GM20000 (cell line): Measurements from ENCODE around the gene IRAK2.

Experiments used
- DNase-seq: peaks from one replicate; pipeline ENCODE4 v3.0.0; 2012; ENCODE audit warnings: low spot score
- CTCF ChIP-seq: IDR thresholded peaks from 2 replicates; pipeline ENCODE4 v1.5.1; 2012; ENCODE audit warnings: mild to moderate bottlenecking, control low read depth; ENCODE audit errors: extremely low read depth, missing control alignments

The IRAK2 gene

GRCh38 chr3:10273702-10274305 lies 109.1 kb downstream of the IRAK2 start:
- no peak for DNase-seq
- TF ChIP-seq CTCF = no peak

- no peak for TF ChIP-seq CTCF
- no peak for DNase-seq
These were observed 109.9 kb downstream of the IRAK2 start for GRCh38 chr3:10274601-10275000.

GRCh38 chr3:10277115-10277625 lies 112.5 kb downstream of the IRAK2 start:
- no peak for DNase-seq
- no peak for TF ChIP-seq CTCF

- TF ChIP-seq CTCF = no peak
- no peak for DNase-seq
These were observed 113.8 kb downstream of the IRAK2 start for GRCh38 chr3:10278501-10278900.

- no peak for TF ChIP-seq CTCF
- no peak for DNase-seq
These were observed 114.9 kb downstream of the IRAK2 start for GRCh38 chr3:10279384-10280176.

GRCh38 chr3:10280177-10280529 lies 115.4 kb downstream of the IRAK2 start:
- no peak for DNase-seq
- TF ChIP-seq CTCF = no peak

GRCh38 chr3:10280571-10280970 lies 115.9 kb downstream of the IRAK2 start:
- no peak for TF ChIP-seq CTCF
- DNase-seq = no peak
